HG03060 (cell line): Measurements from ENCODE around the gene SUV39H2.
"Not testable (repeated sequence)": the region's sequence is repeated elsewhere in the genome, so short reads cannot be mapped to it uniquely, and the experiment has no call there.

Source experiments
- ATAC-seq: cut with Tn5 transposase; IDR thresholded peaks from one replicate; pipeline ENCODE4 v1.9.1; 2021; ENCODE audit warnings: low read depth, moderate number of reproducible peaks; ENCODE audit not compliant: unreplicated experiment

SUV39H2 gene, protein sequence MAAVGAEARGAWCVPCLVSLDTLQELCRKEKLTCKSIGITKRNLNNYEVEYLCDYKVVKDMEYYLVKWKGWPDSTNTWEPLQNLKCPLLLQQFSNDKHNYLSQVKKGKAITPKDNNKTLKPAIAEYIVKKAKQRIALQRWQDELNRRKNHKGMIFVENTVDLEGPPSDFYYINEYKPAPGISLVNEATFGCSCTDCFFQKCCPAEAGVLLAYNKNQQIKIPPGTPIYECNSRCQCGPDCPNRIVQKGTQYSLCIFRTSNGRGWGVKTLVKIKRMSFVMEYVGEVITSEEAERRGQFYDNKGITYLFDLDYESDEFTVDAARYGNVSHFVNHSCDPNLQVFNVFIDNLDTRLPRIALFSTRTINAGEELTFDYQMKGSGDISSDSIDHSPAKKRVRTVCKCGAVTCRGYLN

DNA sequence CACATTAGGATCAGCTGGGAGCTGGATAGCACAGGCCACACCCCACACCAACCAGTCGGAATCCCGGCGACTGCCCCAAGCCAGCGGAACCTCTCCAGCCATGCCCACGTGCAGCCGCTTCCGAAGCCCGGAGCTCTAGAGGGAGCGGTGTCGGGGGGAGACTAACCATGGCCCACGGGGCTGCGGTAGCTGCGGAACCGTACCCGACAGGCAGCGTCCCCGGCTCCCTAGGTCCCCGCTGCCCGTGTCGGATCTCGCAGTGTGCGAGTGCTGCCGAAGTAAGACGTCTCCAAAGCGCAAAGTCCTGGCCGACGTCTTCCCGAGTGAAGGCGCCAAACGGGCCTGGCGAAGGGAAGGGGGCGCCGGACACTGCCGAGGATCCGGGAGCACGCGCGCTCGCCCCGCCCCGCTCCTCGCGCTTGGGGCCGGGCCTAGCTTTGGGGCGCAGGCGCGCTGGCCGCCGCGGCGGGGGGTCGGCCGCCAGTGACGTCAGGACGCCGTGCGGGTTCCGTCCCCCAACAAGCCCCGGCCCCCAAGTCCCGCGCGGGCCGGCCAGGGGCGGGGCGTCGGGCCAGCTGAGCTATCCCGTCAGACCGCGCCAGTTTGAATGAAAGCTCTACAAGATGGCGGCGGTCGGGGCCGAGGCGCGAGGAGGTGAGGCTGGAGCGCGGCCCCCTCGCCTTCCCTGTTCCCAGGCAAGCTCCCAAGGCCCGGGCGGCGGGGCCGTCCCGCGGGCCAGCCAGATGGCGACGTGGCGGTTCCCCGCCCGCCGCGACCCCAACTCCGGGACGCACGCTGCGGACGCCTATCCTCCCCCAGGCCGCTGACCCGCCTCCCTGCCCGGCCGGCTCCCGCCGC, at the start of gene SUV39H2:
SUV39H2 (plus strand) TSS at position 601 of the 858 bp plus-strand sequence; CDS start at position 624, 23 bp downstream.
- ATAC-seq: peak; percentile 80

DNA sequence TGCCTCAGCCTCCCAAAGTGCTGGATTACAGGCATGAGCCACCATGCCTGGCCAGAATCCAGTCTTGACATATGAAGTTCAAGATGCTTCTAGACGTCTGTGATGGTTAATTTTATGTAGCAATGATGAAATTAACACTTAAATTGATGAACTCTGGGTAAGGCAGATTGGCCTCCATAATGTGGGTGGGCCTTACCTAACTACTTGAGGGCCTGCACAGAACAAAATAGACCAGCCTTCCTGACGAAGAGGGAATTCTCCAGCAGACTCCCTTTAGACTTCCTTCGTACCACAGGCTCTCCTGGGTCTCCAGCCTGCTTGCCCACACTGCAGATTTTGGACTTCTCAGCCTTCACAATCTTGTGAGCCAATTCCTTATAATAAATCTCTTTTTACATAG, 45.6 kb upstream of the SUV39H2 start:
- no peak for ATAC-seq

DNA sequence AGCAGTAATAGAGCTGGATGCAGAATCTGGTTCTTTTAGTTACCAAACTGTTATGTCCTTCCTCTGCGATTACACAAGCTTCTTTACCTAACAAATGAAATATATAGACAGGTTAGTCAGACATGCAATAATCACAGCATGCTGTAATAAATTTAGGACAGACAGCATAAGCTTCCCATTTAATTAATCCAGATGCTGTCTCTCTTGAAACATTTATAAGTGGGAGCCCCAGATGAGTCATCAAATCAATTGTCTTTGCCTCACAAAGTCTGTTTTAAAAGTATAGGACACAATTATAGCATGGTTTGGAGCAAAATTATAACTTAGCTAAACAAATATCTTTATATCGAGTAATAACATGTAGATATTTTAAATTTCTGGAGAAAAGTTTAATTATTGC, 42.5 kb upstream of the SUV39H2 start:
- no peak for ATAC-seq

DNA sequence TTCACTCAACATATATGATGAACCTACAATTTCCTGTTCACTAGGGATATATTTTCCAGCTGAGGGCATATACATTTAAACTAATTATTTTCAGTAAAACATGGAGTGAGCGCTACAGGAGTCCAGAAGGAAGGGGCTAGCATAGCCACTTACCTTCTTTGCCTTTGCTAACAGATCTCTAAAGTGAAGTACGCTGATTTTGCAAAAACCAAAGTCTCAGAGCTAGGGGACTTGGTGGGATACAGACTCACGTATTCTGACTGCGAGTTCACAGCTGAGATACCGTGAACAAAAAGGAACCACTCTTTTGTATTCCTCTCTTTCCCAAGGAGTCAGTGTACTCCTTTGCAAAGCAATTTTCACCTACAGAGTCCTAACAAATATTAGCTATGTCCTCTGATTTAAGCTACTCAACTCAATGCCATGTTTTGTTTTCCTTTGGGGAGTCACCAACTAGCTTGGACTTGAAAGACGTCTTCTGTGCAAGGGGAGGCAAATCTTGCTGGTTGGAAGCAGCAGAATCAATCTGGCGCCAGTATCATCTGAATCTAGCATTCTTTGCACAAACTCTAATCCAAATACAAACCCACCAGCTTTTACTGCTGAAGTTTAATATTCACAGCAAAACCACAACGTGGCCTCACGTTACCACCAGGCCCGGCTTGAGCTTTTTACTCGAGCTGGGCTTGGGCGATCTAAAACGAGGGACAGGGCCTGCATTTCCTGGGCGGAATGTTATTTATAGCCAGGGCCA, 41.5 kb upstream of the SUV39H2 start:
- ATAC-seq: no peak

DNA sequence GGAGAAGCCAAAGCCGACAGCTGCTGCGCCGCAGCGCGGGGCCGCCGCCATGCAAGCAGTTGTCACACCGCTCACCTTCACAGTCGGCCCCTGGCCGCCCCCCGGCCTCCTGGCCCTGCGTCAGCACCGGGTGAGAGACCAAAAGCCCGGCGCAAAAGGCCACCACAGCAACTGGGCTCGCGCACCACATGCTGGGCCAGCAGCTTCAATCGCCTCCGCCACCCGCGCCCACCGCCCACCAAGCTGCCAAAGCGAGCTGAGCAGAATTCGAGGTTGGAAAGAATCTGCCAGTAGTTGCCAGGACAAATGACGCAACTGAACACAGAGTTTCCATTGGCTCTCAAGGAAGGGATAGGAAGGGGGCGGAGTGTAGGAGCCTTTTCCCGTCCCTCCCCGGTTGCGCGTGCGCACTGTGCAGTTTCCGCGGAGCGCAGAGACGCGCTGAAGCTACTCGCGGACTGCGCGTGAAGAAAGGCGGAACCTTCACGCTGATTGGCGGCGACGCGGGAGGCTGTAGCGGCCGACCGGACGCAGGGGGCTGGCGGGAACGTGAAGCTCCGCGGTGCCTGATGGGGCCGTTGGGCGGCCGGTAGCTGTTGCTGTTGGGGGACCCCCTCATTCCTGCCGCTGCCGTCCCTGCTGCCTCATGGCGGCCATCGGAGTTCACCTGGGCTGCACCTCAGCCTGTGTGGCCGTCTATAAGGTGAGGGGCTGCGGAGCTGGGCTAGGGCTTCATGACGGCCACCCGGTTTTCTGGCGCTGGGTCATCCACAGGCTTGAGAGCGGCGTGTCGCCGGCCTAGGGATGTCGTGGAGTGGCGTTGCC, 40.7 kb upstream of the SUV39H2 start, which contains the start of the genes CDNF, HSPA14 and MSANTD7:
CDNF (minus strand) TSS at position 281 of the 825 bp plus-strand sequence; CDS start at position 190, 91 bp downstream.
HSPA14 (plus strand) TSS at position 550 of the 825 bp plus-strand sequence; CDS start at position 647, 97 bp downstream.
MSANTD7 (plus strand) TSS at position 550 of the 825 bp plus-strand sequence. CDS start 3,979 bp downstream, outside the sequence.
- peak; percentile 84 for ATAC-seq

DNA sequence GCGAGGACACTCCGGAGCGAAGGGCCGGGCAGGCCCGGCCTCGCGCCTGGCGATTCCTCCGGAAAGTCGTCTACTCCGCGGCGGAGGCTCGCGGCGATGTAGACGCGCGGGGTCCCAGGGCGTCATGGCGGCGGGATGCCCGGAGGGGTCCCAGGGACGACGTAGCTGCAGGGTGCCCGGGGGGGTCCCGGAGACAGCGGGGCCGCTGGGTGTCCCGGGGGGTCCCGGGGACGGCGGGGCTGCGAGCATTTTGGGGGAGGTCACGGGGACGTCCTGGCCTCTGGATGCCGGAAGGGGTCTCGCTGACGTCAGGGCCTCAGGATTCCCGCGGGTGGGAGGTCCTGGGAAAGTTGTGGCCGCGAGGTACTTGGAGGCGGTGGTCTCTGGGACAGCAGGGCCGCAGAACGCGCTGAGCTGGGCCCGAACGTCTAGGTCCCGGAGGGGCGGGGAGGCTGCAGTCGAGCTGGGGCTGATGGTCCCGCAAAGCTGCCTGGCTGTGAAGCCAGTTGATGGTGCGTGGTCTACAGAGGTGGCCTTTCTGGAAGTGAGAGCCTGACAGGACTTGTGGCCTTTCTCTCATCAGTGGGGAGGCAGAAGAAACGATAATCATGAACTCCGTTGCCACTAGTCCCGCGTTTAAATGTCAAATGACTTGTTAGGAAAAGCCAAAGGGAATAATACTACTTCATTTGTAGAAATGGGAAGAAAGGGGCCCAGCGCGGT, 39.9 kb upstream of the SUV39H2 start:
- ATAC-seq: no peak

DNA sequence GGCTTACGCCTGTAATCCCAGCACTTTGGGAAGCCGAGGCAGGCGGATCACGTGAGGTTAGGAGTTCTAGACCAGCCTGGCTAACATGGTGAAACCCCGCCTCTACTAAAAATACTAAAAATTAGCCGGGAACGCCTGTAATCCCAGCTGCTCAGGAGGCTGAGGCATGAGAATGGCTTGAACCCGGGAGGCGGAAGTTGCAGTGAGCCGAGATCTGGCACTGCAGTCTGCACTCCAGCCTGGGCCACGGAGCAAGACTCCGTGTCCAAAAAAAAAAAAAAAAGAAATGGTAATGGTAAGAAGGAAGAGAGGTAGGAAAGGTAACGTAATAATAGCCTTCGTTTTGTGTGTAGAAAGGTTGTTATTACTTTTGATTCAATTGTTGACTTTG, 39.4 kb upstream of the SUV39H2 start:
- no peak for ATAC-seq

DNA sequence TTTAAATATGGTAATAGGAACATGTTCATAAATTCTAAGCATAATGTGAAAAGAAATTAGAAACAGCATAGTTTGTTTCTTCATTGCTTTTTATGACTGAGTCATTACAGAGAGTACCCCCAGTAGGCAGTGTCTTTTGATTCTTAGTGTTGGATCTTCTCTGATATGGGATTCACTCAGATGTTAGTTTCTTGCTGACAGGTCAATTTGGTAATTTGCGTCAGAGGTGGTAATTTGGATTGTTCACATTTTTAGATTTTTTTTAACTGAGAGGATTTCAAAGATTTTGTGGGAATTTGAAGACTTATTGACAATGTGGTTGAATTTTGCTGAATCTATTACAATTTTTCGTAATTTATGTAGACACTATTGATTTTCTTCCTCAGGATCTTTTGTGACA, 38.5 kb upstream of the SUV39H2 start:
- ATAC-seq: no peak

DNA sequence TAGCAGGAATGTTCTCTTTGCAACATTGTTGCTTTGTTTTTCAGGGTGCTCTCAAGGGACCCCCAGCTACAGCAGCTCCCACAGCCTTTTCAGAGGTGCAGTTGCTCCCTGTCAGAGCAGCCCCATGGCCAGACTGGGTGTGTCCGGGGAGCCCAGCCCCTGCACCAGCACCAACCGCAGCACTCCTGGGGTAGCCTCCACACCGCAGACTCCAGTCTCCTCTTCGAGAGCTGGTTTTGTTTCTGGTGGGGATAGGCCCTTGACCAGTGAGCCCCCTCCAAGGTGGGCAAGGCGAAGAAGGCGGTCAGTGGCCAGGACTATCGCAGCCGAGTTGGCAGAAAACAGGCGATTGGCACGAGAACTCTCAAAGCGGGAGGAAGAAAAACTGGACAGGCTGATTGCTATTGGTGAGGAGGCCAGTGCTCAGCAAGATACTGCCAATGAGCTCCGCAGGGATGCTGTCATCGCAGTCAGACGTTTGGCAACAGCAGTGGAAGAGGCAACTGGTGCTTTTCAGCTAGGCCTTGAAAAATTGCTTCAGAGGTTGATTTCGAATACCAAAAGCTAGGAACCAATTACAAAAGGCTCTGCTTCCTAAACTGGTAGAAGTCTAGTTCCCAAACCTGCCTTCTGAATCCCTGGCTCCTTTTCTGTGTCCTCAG, 35.2 kb upstream of the SUV39H2 start:
- no peak for ATAC-seq

DNA sequence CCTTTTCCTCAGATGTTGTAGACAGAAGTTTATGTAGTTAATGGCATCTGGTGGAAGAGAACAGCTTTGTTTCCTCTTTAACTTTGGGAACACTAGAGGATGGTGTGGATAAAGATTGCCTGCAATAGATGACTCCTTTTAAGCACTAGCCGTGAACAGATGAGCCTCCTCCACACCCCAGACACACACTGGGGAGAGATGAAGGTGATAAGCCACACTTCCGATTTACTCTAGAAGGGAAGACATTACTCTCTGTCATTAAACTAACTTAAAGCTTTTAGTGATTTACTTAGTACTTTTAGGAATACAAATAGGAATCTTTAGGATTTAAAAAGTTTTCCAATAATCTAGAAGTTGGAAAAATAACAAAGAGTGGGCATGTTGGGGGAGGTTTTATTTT, 33.7 kb upstream of the SUV39H2 start:
- no peak for ATAC-seq

DNA sequence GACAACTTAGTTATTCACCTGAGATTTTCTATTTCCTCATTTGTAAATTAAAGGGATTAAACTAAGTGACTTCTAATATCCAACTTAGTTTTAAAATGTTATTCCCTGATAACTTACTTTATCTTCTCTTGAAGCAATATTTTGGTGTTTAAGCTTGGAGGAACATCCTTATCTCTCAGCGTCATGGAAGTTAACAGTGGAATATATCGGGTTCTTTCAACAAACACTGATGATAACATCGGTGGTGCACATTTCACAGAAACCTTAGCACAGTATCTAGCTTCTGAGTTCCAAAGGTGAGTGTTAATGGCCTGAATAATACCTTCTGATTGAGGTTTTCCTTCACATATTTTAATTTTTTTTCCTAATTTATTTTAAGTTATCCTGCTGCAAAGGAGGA, 26.4 kb upstream of the SUV39H2 start:
- no peak for ATAC-seq

DNA sequence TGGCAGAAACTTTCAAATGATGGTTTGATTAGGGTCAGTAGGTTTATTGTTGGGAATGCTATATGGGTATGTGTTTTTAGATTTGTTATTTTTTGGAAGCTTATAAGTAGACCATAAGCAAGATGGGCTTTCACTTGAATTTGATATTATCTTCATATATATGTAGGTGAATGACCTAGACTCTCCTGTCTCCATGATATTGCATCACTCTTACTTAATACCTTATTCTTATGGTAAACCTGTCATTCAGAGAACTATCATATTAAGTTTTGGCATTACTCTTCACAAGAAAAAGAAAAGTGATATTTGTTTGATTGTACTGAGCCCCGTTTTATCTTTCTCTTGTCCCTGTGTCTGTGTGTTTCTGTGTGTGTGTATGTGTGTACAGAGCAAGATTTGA, 23.2 kb upstream of the SUV39H2 start:
- no peak for ATAC-seq

DNA sequence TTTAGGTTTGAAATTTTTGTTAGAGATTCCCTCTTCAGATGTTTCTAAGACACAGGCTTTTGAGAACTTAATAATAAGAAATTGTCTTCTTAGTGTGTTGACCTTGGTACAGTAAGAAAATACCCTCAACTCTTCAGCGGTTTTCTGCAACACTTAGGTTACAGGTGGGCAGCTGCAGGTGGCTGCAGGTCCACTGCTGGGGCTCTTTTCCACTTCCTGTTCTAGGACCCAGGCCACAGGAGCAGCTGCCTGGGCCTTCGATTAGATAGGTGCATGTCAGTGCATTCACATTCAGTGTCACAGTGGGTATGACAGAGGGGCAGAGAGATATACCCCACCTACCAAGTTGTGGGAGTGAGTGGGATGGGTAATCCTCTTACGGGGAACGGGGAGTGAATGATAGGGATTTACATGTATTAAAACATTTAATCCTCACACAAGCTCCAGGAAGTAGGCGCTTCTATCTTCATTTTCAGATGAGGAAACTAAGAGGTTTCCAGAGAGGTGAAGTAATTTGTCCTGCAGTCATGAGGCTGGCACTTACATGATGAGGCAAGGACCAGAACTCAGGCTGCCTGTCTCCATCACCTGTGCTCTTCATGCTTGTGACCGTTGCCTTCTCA, 20.2 kb upstream of the SUV39H2 start:
- ATAC-seq: no peak

DNA sequence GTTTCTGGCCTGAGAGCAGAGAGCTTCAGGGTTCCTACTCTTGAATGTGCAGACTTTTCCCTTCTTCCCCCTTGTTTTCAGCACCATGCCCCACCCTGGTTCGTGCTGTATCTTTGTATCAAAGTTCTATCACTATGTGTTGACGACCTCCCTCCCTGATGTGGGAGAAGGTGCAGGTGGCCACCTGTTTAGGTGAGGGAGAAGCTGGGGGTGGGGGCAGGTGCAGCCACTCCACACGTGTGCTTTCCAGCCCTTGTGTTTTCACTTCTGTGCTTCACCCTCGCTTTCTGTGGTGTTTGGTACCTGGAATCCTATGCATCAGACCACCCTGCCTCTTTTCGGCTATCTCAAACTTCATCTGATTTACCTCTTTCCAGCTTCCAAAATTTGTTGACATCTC, 19.6 kb upstream of the SUV39H2 start:
- ATAC-seq: no peak

DNA sequence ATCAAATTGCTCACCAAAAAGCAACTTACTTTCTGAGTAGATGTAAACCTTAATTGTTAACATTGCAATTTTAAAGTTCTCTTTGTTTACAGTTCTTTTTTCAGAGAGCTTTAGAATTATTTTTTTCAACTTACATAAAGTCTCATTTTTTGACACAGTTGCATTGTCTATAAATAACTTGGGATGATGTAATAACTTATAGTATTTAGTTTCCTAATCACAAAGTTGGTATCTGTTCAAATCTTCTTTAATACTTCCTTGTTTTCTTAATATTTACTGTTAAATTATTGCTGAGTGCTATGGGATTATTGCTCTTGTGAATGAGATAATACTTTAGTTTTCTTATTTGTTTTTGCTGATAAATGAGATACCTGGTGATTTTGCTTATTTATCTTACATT, 18.9 kb upstream of the SUV39H2 start:
- ATAC-seq: no peak

DNA sequence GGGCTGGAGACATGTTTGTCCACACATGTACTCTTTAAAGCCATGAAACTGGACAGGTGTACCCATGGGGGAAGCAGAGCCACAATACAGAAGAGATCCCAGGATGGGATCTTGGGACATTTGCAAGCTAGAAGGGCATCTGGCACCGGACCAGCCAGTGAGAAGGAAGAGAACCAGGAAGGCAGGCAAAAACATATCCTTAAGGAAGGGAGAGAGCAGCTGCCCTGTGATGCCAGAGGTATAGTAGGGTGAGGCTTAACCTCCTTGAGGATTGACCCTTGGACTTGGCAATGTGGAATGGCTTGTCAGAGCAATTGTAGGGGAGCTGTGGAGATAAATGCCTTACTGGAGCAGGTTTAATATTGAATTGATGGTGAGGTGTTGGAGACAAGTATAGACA, 17.9 kb upstream of the SUV39H2 start:
- ATAC-seq: no peak

DNA sequence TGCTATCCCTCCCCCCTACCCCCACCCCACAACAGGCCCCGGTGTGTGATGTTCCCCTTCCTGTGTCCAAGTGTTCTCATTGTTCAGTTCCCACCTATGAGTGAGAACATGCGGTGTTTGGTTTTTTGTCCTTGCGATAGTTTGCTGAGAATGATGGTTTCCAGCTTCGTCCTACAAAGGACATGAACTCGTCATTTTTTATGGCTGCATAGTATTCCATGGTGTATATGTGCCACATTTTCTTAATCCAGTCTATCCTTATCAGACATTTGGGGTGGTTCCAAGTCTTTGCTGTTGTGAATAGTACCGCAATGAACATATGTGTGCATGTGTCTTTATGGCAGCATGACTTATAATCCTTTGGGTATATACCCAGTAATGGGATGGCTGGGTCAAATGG, 14.2 kb upstream of the SUV39H2 start:
- not testable (repeated sequence) for ATAC-seq

DNA sequence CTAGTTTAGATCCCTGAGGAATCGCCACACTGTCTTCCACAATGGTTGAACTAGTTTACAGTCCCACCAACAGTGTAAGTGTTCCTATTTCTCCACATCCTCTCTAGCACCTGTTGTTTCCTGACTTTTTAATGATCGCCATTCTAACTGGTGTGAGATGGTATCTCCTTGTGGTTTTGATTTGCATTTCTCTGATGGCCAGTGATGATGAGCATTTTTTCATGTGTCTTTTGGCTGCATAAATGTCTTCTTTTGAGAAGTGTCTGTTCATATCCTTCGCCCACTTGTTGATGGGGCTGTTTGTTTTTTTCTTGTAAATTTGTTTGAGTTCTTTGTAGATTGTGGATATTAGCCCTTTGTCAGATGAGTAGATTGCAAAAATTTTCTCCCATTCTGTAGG, 13.8 kb upstream of the SUV39H2 start:
- not testable (repeated sequence) for ATAC-seq
